Brain microvascular endothelial cell (primary cell): ENCODE data around the gene CAPS.
A peak's percentile ranks its signal among the peaks of the same experiment; 100 is the strongest.

Experiments used
- DNase-seq: peaks from one replicate; pipeline ENCODE4 v3.0.0-alpha.2; 2020
- H3K27ac ChIP-seq: fragments of 250-450 bp; sonication (Bioruptor Pico); 2 replicates; pipeline ENCODE4 v1.5.1; 2020; ENCODE audit warnings: mild to moderate bottlenecking, moderate library complexity
- H3K27me3 ChIP-seq: fragments of 250-450 bp; sonication (Bioruptor Pico); replicated peaks from 2 replicates; pipeline ENCODE4 v1.5.1; 2020; ENCODE audit warnings: mild to moderate bottlenecking
- H3K36me3 ChIP-seq: fragments of 250-450 bp; sonication (Bioruptor Pico); replicated peaks from 2 replicates; pipeline ENCODE4 v1.5.1; 2020; ENCODE audit warnings: mild to moderate bottlenecking
- H3K4me3 ChIP-seq: 2 replicates; pipeline ENCODE4 v1.5.1; 2011; ENCODE audit warnings: low read depth, mild to moderate bottlenecking, control low read depth, low read length, moderate library complexity
- in situ Hi-C: cut with HindIII; loops from 2 replicates; pipeline ENCODE4 v1.10.0; 2017; ENCODE audit warnings: low sequenced_read_pairs, low pct_ligation_motif_present
- TF ChIP-seq, protein P1 (sequence below): IDR thresholded peaks from 2 replicates; pipeline ENCODE4 v1.5.1; 2011; ENCODE audit warnings: low read depth, mild to moderate bottlenecking, moderate library complexity, low read length, control low read depth, inconsistent platforms; ENCODE audit errors: missing control alignments

The CAPS gene

DNA sequence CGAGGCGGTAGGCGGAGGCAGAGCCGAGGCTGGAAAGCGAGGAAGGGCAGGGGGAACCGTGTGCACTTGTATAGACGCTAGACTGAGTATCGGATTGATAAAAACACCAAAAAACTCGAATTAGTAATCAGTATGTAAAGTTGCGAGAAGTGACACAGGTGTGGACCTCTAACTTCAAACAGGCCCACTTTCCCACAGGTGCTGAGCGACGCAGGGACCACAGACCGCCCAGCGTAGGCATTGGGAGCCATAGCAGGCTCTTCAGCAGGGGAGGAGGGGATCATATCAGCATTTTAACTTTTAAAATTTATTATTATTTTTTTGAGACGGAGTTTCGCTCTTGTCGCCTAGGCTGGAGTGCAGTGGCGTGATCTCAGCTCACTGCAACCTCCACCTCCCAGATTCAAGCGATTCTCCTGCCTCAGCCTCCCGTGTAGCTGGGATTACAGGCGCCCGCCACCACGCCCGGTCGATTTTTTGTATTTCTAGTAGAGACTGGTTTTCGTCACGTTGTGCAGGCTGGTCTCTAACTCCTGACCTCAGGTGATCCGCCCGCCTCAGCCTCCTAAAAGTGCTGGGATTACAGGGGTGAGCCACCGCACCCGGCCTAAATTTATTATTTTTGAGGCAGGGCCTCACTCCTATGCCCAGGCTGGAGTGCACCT lies 8.8 kb upstream of the CAPS start:
- TF ChIP-seq, protein P1, sequence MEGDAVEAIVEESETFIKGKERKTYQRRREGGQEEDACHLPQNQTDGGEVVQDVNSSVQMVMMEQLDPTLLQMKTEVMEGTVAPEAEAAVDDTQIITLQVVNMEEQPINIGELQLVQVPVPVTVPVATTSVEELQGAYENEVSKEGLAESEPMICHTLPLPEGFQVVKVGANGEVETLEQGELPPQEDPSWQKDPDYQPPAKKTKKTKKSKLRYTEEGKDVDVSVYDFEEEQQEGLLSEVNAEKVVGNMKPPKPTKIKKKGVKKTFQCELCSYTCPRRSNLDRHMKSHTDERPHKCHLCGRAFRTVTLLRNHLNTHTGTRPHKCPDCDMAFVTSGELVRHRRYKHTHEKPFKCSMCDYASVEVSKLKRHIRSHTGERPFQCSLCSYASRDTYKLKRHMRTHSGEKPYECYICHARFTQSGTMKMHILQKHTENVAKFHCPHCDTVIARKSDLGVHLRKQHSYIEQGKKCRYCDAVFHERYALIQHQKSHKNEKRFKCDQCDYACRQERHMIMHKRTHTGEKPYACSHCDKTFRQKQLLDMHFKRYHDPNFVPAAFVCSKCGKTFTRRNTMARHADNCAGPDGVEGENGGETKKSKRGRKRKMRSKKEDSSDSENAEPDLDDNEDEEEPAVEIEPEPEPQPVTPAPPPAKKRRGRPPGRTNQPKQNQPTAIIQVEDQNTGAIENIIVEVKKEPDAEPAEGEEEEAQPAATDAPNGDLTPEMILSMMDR: no peak
- no peaks in the 10 kb centered on the region for H3K27me3 ChIP-seq
- H3K27ac ChIP-seq: peak overlapping the region; percentile 42
- in situ Hi-C loops: no loop called here
- no peak for DNase-seq
- H3K36me3 ChIP-seq: peaks cover 7% of the 10 kb centered on the region
- H3K4me3 ChIP-seq: peak overlapping the region; percentile 99

DNA sequence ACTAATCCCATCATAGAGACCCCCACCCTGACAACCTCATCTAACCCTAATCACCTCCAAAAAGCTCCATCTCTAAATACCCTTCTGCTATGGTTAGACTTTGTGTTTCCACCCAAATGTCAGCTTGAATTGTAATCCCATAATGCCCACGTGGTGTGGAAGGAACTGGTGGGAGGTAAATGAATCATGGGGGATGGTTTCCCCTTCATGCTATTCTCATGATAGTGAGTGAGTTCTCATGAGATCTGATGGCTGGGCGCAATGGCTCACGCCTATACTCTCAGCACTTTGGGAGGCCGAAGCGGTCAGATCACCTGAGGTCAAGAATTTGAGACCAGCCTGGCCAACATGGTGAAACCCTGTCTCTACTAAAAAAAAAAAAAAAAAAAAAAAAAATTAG lies 6.8 kb upstream of the CAPS start:
- Histone ChIP-seq H3K36me3 (peaks cover 5% of the 10 kb centered on the region), H3K4me3 (no peak overlapping the region), H3K27me3 (no peaks in the 10 kb centered on the region), H3K27ac (no peak overlapping the region)
- in situ Hi-C loops: no loop called here
- no peak for DNase-seq
- TF ChIP-seq, protein P1: no peak

DNA sequence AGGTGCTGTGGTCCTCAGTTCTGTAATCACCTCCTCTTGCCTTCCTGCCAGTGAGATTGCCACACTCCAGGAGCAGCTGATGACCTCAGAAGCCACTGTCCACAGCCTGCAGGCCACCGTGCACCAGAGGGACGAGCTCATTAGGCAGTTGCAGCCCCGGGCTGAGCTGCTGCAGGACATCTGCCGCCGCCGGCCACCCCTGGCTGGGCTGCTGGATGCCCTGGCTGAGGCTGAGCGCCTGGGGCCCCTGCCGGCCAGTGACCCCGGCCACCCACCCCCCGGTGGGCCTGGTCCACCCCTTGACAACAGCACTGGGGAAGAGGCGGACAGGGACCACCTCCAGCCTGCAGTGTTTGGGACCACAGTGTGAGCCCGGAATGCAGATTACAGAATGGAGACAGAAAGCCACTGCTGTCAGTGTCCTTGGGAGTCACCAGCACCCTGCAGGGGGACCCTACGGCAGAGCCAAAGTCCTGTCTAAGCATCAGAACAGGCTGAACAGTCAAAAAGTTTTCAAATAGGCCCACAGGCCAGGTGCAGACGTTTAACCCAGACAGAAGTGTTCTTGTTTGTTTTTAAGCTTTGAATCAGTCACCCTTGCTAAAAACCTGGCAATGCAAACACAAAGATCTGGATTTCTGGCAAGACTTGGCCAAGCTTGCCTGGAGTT lies 5.1 kb upstream of the CAPS start:
- Histone ChIP-seq H3K27ac (no peak overlapping the region), H3K36me3 (peaks cover 5% of the 10 kb centered on the region), H3K4me3 (no peak overlapping the region), H3K27me3 (no peaks in the 10 kb centered on the region)
- no peak for DNase-seq
- in situ Hi-C loops: no loop called here
- TF ChIP-seq, protein P1: no peak

DNA sequence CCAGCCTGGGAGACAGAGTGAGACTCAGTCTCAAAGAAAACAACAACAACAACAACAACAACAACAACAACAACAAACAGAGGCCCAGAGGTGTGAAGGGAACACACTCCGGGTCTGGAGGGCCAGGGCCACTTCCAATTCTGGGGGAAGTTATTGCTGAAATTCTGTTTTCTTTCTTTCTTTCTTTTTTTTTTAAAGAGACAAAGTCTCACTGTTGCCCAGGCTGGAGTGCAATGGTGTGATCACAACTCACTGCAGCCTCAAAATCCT lies 3.5 kb upstream of the CAPS start:
- Histone ChIP-seq H3K36me3 (peaks cover 13% of the 10 kb centered on the region), H3K27me3 (no peaks in the 10 kb centered on the region), H3K27ac (no peak overlapping the region), H3K4me3 (no peak overlapping the region)
- DNase-seq: no peak
- in situ Hi-C loops: no loop called here
- TF ChIP-seq, protein P1: no peak

DNA sequence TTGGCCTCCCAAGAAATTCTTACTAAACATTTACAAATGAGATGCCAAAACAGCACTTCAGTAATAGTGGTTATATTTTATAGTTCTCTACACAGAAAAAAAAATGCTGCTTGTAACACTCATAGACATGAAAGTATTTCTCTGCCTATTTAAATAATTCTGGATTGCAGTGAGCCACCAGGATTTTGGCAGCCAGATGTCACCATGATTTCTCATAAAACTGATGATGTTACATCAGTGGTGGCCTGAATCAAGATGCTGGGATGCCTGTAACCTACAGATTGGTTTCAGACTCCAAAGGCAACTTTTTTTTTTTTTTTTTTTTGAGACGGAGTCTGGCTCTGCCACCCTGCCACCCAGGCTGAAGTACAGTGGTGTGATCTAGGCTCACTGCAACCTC lies 2.7 kb upstream of the CAPS start:
- in situ Hi-C loops: no loop called here
- H3K27ac ChIP-seq: no peak overlapping the region
- H3K4me3 ChIP-seq: no peak overlapping the region
- DNase-seq: no peak
- TF ChIP-seq, protein P1: no peak
- no peaks in the 10 kb centered on the region for H3K27me3 ChIP-seq
- peaks cover 16% of the 10 kb centered on the region for H3K36me3 ChIP-seq

DNA sequence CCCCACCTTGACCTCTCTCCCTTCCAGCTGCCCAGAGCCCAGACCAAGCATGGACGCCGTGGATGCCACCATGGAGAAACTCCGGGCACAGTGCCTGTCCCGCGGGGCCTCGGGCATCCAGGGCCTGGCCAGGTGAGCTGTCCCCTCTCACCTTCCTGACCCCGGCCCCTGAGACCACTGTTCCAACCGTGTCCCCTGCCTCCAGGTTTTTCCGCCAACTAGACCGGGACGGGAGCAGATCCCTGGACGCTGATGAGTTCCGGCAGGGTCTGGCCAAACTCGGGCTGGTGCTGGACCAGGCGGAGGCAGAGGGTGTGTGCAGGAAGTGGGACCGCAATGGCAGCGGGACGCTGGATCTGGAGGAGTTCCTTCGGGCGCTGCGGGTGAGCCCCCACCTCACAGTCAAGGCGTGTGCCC lies 312 bp downstream of the CAPS start:
- DNase-seq: no peak
- Histone ChIP-seq H3K27me3 (no peaks in the 10 kb centered on the region), H3K36me3 (peaks cover 32% of the 10 kb centered on the region), H3K4me3 (no peak overlapping the region), H3K27ac (no peak overlapping the region)
- in situ Hi-C loops: no loop called here
- TF ChIP-seq, protein P1: no peak
